Measurements from ENCODE around the gene TMEM178B.
"Not testable (repeated sequence)": the region's sequence is repeated elsewhere in the genome, so short reads cannot be mapped to it uniquely, and the experiment has no call there.

Gene TMEM178B

GRCh38 chr7:141397236-141398163 lies 323.6 kb downstream of the TMEM178B start:
- TF ChIP-seq CTCF (IDR thresholded peaks at IDR 0.05; ENCODE audit: low read depth, low read length) = no peak
- H3K4me3 ChIP-seq (ENCODE audit: low read depth, low read length) = no peak overlapping the region

- H3K4me3 ChIP-seq (ENCODE audit: low read depth, low read length) = no peak overlapping the region
- TF ChIP-seq CTCF (IDR thresholded peaks at IDR 0.05; ENCODE audit: low read depth, low read length) = no peak
These were observed 326.5 kb downstream of the TMEM178B start for GRCh38 chr7:141400356-141400755.

GRCh38 chr7:141402277-141402996 lies 328.6 kb downstream of the TMEM178B start:
- TF ChIP-seq CTCF (IDR thresholded peaks at IDR 0.05; ENCODE audit: low read depth, low read length) = no peak
- no peak overlapping the region for H3K4me3 ChIP-seq (ENCODE audit: low read depth, low read length)

GRCh38 chr7:141403846-141404245 lies 330.0 kb downstream of the TMEM178B start:
- H3K4me3 ChIP-seq (ENCODE audit: low read depth, low read length) = not testable (repeated sequence)

GRCh38 chr7:141406347-141406746 lies 332.5 kb downstream of the TMEM178B start:
- no peak overlapping the region for H3K4me3 ChIP-seq (ENCODE audit: low read depth, low read length)
- TF ChIP-seq CTCF (IDR thresholded peaks at IDR 0.05; ENCODE audit: low read depth, low read length) = no peak

GRCh38 chr7:141407893-141408292 lies 334.0 kb downstream of the TMEM178B start:
- no peak overlapping the region for H3K4me3 ChIP-seq (ENCODE audit: low read depth, low read length)
- no peak for TF ChIP-seq CTCF (IDR thresholded peaks at IDR 0.05; ENCODE audit: low read depth, low read length)

- no peak overlapping the region for H3K4me3 ChIP-seq (ENCODE audit: low read depth, low read length)
- no peak for TF ChIP-seq CTCF (IDR thresholded peaks at IDR 0.05; ENCODE audit: low read depth, low read length)
These were observed 334.6 kb downstream of the TMEM178B start for GRCh38 chr7:141408440-141408839.
